Islet precursor cell (in vitro differentiated cells): ENCODE data around the gene MRTFB.

Experiments
- DNase-seq: peaks from one replicate; pipeline ENCODE4 v3.0.0-alpha.2; 2018

The MRTFB gene

GRCh38 chr16:14063618-14064581, 7.2 kb upstream of the MRTFB start:
- peak; percentile 6 for DNase-seq

GRCh38 chr16:14069818-14070217, 1.3 kb upstream of the MRTFB start:
- DNase-seq, result no peak

- no peak for DNase-seq
Measured at GRCh38 chr16:14070555-14070876, 603 bp upstream of the MRTFB start.

- DNase-seq, result peak; percentile 70
Measured at GRCh38 chr16:14071576-14072271, 605 bp downstream of the MRTFB start.

- no peak for DNase-seq
Measured at GRCh38 chr16:14072360-14072759, 1.2 kb downstream of the MRTFB start.

GRCh38 chr16:14074544-14074943, 3.4 kb downstream of the MRTFB start:
- no peak for DNase-seq

GRCh38 chr16:14077918-14078317, 6.8 kb downstream of the MRTFB start:
- DNase-seq, result no peak

GRCh38 chr16:14086477-14086876, 15.4 kb downstream of the MRTFB start:
- DNase-seq, result no peak

- DNase-seq, result no peak
Measured at GRCh38 chr16:14087181-14087580, 16.1 kb downstream of the MRTFB start.

- no peak for DNase-seq
Measured at GRCh38 chr16:14087590-14088154, 16.6 kb downstream of the MRTFB start.

GRCh38 chr16:14088155-14088753, 17.1 kb downstream of the MRTFB start:
- DNase-seq, result no peak

- no peak for DNase-seq
Measured at GRCh38 chr16:14089283-14089823, 18.2 kb downstream of the MRTFB start.

- no peak for DNase-seq
Measured at GRCh38 chr16:14092561-14092960, 21.4 kb downstream of the MRTFB start.

- DNase-seq, result peak; percentile 72
Measured at GRCh38 chr16:14095883-14096551, 24.9 kb downstream of the MRTFB start.

GRCh38 chr16:14097182-14097959, 26.3 kb downstream of the MRTFB start:
- no peak for DNase-seq

GRCh38 chr16:14098081-14098480, 27.0 kb downstream of the MRTFB start:
- DNase-seq, result no peak

- DNase-seq, result no peak
Measured at GRCh38 chr16:14100825-14101224, 29.7 kb downstream of the MRTFB start.

GRCh38 chr16:14101415-14101814, 30.3 kb downstream of the MRTFB start:
- no peak for DNase-seq

GRCh38 chr16:14102925-14103720, 32.0 kb downstream of the MRTFB start:
- no peak for DNase-seq

GRCh38 chr16:14104066-14104465, 32.9 kb downstream of the MRTFB start:
- DNase-seq, result no peak
